OCI-LY1 (cell line): ENCODE data around the gene RAB3C.

Experiments used
- H2AFZ ChIP-seq: fragments of 200-600 bp; sonication (generic), shearing (Covaris generic); 2 replicates; pipeline ENCODE4 v1.6.0; 2014; ENCODE audit warnings: antibody characterized with exemption, mild to moderate bottlenecking, low read length
- H3F3A ChIP-seq: fragments of 200-600 bp; sonication (generic), shearing (Covaris generic); 2 replicates; pipeline ENCODE4 v1.6.0; 2014; ENCODE audit warnings: mild to moderate bottlenecking, antibody characterized with exemption, low read length, moderate library complexity; ENCODE audit not compliant: insufficient read depth
- H3K27ac ChIP-seq: fragments of 200-600 bp; sonication (generic); 2 replicates; pipeline ENCODE4 v1.5.1; 2014; ENCODE audit warnings: low read length, mixed run types, mild to moderate bottlenecking, low read depth; ENCODE audit not compliant: poor library complexity, severe bottlenecking
- H3K27me3 ChIP-seq: fragments of 200-600 bp; sonication (generic); 2 replicates; pipeline ENCODE4 v1.6.0; 2014; ENCODE audit warnings: antibody characterized with exemption, mild to moderate bottlenecking, low read length, moderate library complexity; ENCODE audit not compliant: insufficient read depth
- H3K36me3 ChIP-seq: fragments of 200-600 bp; sonication (generic); 2 replicates; pipeline ENCODE4 v1.6.1; 2014; ENCODE audit warnings: mild to moderate bottlenecking, antibody characterized with exemption, low read length, moderate library complexity, mixed read lengths; ENCODE audit not compliant: insufficient read depth
- H3K4me1 ChIP-seq: fragments of 200-600 bp; sonication (generic); 2 replicates; pipeline ENCODE4 v1.5.1; 2014; ENCODE audit warnings: mild to moderate bottlenecking, low read length, moderate library complexity; ENCODE audit not compliant: insufficient read depth, severe bottlenecking
- H3K4me2 ChIP-seq: fragments of 200-600 bp; sonication (generic), shearing (Covaris generic); 2 replicates; pipeline ENCODE4 v1.6.1; 2014; ENCODE audit warnings: low read length
- H3K4me3 ChIP-seq: fragments of 200-600 bp; sonication (generic); 2 replicates; pipeline ENCODE4 v1.5.1; 2014; ENCODE audit warnings: low read length, low read depth, mild to moderate bottlenecking, mixed read lengths; ENCODE audit not compliant: poor library complexity, severe bottlenecking
- H3K79me2 ChIP-seq: fragments of 200-600 bp; shearing (Covaris generic); 2 replicates; pipeline ENCODE4 v1.6.1; 2016; ENCODE audit warnings: mixed run types, low read length, mixed read lengths; ENCODE audit not compliant: insufficient read depth
- H3K9ac ChIP-seq: fragments of 200-600 bp; sonication (generic), shearing (Covaris generic); 2 replicates; pipeline ENCODE4 v1.6.1; 2014; ENCODE audit warnings: mild to moderate bottlenecking, low read length, mixed read lengths
- H3K9me2 ChIP-seq: fragments of 200-600 bp; sonication (generic), shearing (Covaris generic); 2 replicates; pipeline ENCODE4 v1.6.1; 2014; ENCODE audit warnings: low read depth, mild to moderate bottlenecking, low read length, mixed read lengths
- H3K9me3 ChIP-seq: fragments of 200-600 bp; shearing (Covaris generic); 2 replicates; pipeline ENCODE4 v1.6.1; 2014; ENCODE audit warnings: low read length, mixed read lengths
- H4K20me1 ChIP-seq: fragments of 200-600 bp; sonication (generic), shearing (Covaris generic); 2 replicates; pipeline ENCODE4 v1.6.0; 2016; ENCODE audit warnings: mild to moderate bottlenecking, low read length; ENCODE audit not compliant: insufficient read depth
- CTCF ChIP-seq: fragments of 200-600 bp; sonication (generic), shearing (Covaris generic); IDR thresholded peaks from 2 replicates; pipeline ENCODE4 v1.5.1; 2017; ENCODE audit warnings: mild to moderate bottlenecking, antibody characterized with exemption, low read length, moderate library complexity, mixed read lengths
- EZH2 ChIP-seq: fragments of 200-600 bp; sonication (generic), shearing (Covaris generic); IDR thresholded peaks from 2 replicates; pipeline ENCODE4 v1.8.0; 2017; ENCODE audit warnings: borderline replicate concordance, mixed run types, mild to moderate bottlenecking, antibody characterized with exemption, low read length, moderate library complexity, mixed read lengths

RAB3C gene

DNA sequence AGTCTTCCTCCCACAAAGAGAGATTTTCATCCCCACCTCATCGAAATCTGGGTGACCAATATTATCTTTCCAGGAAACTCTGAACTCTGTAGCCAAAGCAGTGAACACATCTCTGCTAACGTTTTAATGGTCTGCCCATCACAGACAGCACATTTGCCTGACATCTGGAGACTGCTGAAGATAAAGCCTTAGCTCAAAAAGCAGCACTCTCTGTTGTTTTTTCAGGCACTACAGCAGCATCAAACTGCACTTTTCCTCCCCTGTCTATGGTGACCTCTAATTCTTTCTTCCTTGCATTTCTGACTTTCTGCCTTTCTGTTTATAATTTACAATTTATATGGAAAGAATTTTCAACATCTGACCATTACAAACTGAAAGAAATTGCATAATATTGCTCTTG lies 66.8 kb downstream of the RAB3C start:
- no peak overlapping the region for H2AFZ ChIP-seq
- no peaks in the 10 kb centered on the region for H3K4me1 ChIP-seq
- no peak overlapping the region for H3K4me2 ChIP-seq
- no peaks in the 10 kb centered on the region for H3K9me2 ChIP-seq
- H4K20me1 ChIP-seq: no peaks in the 10 kb centered on the region
- no peaks in the 10 kb centered on the region for H3K79me2 ChIP-seq
- no peak overlapping the region for H3K27ac ChIP-seq
- no peaks in the 10 kb centered on the region for H3F3A ChIP-seq
- H3K36me3 ChIP-seq: no peaks in the 10 kb centered on the region
- H3K9ac ChIP-seq: no peak overlapping the region
- TF ChIP-seq EZH2 (no peak), CTCF (no peak)
- H3K4me3 ChIP-seq: no peak overlapping the region
- H3K27me3 ChIP-seq: no peaks in the 10 kb centered on the region
- no peaks in the 10 kb centered on the region for H3K9me3 ChIP-seq

DNA sequence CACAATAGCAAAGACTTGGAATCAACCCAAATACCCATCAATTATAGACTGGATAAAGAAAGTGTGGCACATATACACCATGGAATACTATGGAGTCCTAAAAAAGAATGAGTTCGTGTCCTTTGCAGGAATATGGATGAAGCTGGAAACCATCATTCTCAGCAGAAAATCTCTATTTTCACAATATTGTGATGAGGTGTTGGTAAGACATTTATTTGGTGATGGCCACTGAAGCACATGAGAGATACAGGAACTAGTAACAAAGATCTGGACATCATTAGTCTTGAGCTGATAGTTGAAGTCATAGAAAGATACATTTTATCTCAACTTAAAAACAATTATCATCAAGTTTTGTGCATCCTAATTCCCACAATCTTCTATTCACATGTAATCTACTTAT lies 70.6 kb downstream of the RAB3C start:
- H4K20me1 ChIP-seq: no peaks in the 10 kb centered on the region
- no peak overlapping the region for H2AFZ ChIP-seq
- no peak for TF ChIP-seq EZH2
- TF ChIP-seq CTCF: no peak
- no peak overlapping the region for H3K4me2 ChIP-seq
- H3F3A ChIP-seq: no peaks in the 10 kb centered on the region
- H3K27ac ChIP-seq: no peak overlapping the region
- no peaks in the 10 kb centered on the region for H3K9me2 ChIP-seq
- no peaks in the 10 kb centered on the region for H3K27me3 ChIP-seq
- H3K79me2 ChIP-seq: no peaks in the 10 kb centered on the region
- no peaks in the 10 kb centered on the region for H3K36me3 ChIP-seq
- H3K4me1 ChIP-seq: no peaks in the 10 kb centered on the region
- H3K9me3 ChIP-seq: no peaks in the 10 kb centered on the region
- H3K4me3 ChIP-seq: no peak overlapping the region
- no peak overlapping the region for H3K9ac ChIP-seq

DNA sequence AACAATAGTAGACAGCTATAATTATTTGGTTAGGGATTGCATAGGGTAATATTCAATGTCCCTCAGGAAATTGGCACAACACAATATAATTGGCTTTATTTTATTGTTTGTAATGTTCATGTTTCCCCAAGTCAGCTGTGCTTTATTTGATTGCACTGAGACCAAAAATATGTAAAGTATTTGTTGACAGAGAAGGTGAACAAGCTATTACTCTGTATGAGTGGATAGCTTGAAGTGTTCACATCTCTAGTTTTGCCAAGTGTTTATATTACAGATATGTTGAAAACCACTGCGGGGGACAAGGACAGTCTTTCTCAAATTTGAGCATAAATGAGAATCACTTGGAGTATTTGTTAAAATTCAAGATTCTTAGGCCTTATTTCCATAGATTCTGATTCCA lies 83.3 kb downstream of the RAB3C start:
- no peak overlapping the region for H2AFZ ChIP-seq
- no peak overlapping the region for H3K4me3 ChIP-seq
- no peaks in the 10 kb centered on the region for H3K27me3 ChIP-seq
- H3F3A ChIP-seq: no peaks in the 10 kb centered on the region
- H4K20me1 ChIP-seq: no peaks in the 10 kb centered on the region
- H3K4me1 ChIP-seq: no peaks in the 10 kb centered on the region
- no peak overlapping the region for H3K9ac ChIP-seq
- no peak overlapping the region for H3K4me2 ChIP-seq
- TF ChIP-seq EZH2 (no peak), CTCF (no peak)
- H3K9me3 ChIP-seq: no peaks in the 10 kb centered on the region
- no peaks in the 10 kb centered on the region for H3K36me3 ChIP-seq
- H3K79me2 ChIP-seq: no peaks in the 10 kb centered on the region
- H3K27ac ChIP-seq: no peak overlapping the region
- no peaks in the 10 kb centered on the region for H3K9me2 ChIP-seq
